GM11168 (cell line): Measurements from ENCODE around the gene ZNF397.

Source experiments
- in situ Hi-C: fragments of 300-500 bp; cut with MboI; formaldehyde crosslinking; loops from one replicate; pipeline ENCODE4 v1.12.0; 2022; ENCODE audit warnings: low sequenced_read_pairs; ENCODE audit not compliant: unreplicated experiment

The ZNF397 gene

DNA sequence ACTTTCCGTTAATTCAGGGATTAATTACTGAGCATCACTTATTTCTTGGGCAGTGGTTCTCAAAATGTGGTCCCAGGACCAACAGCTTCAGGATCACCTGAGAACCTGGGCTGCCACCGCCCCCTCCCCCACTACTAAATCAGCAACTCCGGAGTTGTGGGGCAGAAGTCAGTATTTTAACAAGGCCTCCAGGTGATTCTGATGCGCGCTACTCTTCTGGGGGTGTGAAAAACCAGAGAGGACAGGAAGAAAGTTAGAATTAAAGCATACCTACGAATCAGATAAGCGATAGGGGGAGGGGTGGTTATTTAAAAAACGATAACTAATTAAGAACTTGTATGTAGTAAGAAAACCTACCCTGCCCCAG is 48.9 kb downstream of the ZNF397 start:
- in situ Hi-C loops: no loop called here

GRCh38 chr18:35290094-35290735 is 49.4 kb downstream of the ZNF397 start, which contains the start of gene ZSCAN30:
ZSCAN30 (minus strand) TSS chr18:35290229; CDS start chr18:35264352, 25,877 bp downstream.
- in situ Hi-C loops: no loop called here

GRCh38 chr18:35291166-35291565 is 50.3 kb downstream of the ZNF397 start:
- in situ Hi-C loops: no loop called here

DNA sequence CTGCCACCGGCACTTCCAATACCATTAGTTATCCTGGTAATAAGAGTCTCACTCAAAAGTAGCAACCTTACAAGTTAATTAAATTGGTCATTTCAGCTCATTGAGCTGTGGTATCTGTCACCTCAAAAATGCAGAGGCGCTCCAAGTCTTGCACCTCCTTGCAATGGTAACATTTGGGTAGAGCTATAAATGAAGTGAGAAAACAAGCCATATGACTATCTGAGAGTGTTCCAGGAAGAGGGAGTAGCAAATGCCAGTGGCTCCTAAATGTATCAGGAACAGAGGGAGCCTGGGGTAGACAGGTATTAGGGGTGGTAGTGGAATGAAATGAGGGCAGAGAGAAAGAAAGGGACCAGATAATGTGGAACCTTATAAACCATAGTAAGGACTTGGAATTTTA is 55.2 kb downstream of the ZNF397 start:
- in situ Hi-C loops: no loop called here

- in situ Hi-C loops: no loop called here
Measured at GRCh38 chr18:35303610-35304009, 62.8 kb downstream of the ZNF397 start.

GRCh38 chr18:35306588-35307250 is 65.9 kb downstream of the ZNF397 start:
- in situ Hi-C loops: no loop called here
